K562 (cell line): ENCODE results near the gene CDCA3. TPM values are rescaled to one million over a fixed set of nuclear protein-coding genes. Genes with fewer than 3 reads are reported as not detected.
A peak's percentile ranks its signal among the peaks of the same experiment; 100 is the strongest.

Source experiments
- ELF1 ChIP-seq: fragments of 200-800 bp; sonication (Bioruptor generic); IDR thresholded peaks from 2 replicates; pipeline ENCODE4 v1.6.1; 2016; ENCODE audit warnings: missing genetic modification characterization, missing compliant biosample characterization
- FOXK2 ChIP-seq, 2 experiments: fragments of 450-650 bp; IDR thresholded peaks in 1 of 2; conservative IDR thresholded peaks in 1 of 2; 2 replicates each; pipeline ENCODE4 v1.6.1; 2016; ENCODE audit warnings: low read depth in 2 of 2, mild to moderate bottlenecking in 1 of 2
- IRF2 ChIP-seq: sonication (generic); formaldehyde crosslinking; IDR thresholded peaks from 2 replicates; pipeline ENCODE4 v1.8.1; 2022; ENCODE audit warnings: mild to moderate bottlenecking, missing genetic modification reagents
- KLF16 ChIP-seq: IDR thresholded peaks from 2 replicates; pipeline ENCODE4 v1.6.1; 2016; ENCODE audit warnings: antibody characterized with exemption
- OTX1 ChIP-seq: fragments of 450-650 bp; formaldehyde crosslinking; IDR thresholded peaks from 2 replicates; pipeline ENCODE4 v1.4.0; 2022; ENCODE audit warnings: mild to moderate bottlenecking
- PHB2 ChIP-seq: fragments of 450-650 bp; IDR thresholded peaks from 2 replicates; pipeline ENCODE4 v1.6.1; 2017; ENCODE audit warnings: low read depth
- POLR2H ChIP-seq: IDR thresholded peaks from 2 replicates; pipeline ENCODE4 v1.6.1; 2016; ENCODE audit warnings: missing genetic modification characterization, low read depth, mild to moderate bottlenecking, control low read depth, missing compliant biosample characterization, moderate library complexity
- PURB ChIP-seq: sonication (generic); formaldehyde crosslinking; IDR thresholded peaks from 2 replicates; pipeline ENCODE4 v1.9.0; 2021; ENCODE audit warnings: low read depth, mild to moderate bottlenecking, missing genetic modification reagents
- RB1 ChIP-seq: fragments of 450-650 bp; IDR thresholded peaks from 2 replicates; pipeline ENCODE4 v1.6.1; 2017; ENCODE audit warnings: low read depth, mild to moderate bottlenecking
- RCOR1 ChIP-seq, 2 experiments: IDR thresholded peaks; 2 replicates each; pipeline ENCODE4 v1.6.1; 2012; ENCODE audit warnings: low read depth in 2 of 2, low read length in 2 of 2, borderline replicate concordance in 1 of 2, improper control_type of control experiment in 1 of 2
- RFX1 ChIP-seq: fragments of 450-650 bp; IDR thresholded peaks from 2 replicates; pipeline ENCODE4 v1.6.1; 2016; ENCODE audit warnings: mild to moderate bottlenecking, moderate library complexity
- SIX5 ChIP-seq, 2 experiments: IDR thresholded peaks; 2 replicates each; pipeline ENCODE4 v1.6.1; 2011; ENCODE audit warnings: low read length in 2 of 2, borderline replicate concordance in 1 of 2, low read depth in 1 of 2, mild to moderate bottlenecking in 1 of 2, moderate library complexity in 1 of 2; ENCODE audit not compliant: insufficient read depth in 1 of 2
- SP2 ChIP-seq: IDR thresholded peaks from 2 replicates; pipeline ENCODE4 v1.6.1; 2011; ENCODE audit warnings: mild to moderate bottlenecking, low read depth, low read length, moderate library complexity; ENCODE audit not compliant: poor library complexity, severe bottlenecking; ENCODE audit errors: extremely low read depth
- TCF15 ChIP-seq: fragments of 250-450 bp; sonication (Bioruptor Pico); IDR thresholded peaks from 2 replicates; pipeline ENCODE4 v1.8.0; 2022; ENCODE audit warnings: moderate library complexity, mild to moderate bottlenecking, inconsistent platforms
- THAP12 ChIP-seq: fragments of 250-450 bp; sonication (Bioruptor Pico); IDR thresholded peaks from 2 replicates; pipeline ENCODE4 v1.9.0; 2021; ENCODE audit warnings: mild to moderate bottlenecking, inconsistent platforms
- YY1 ChIP-seq, 3 experiments: IDR thresholded peaks; 2 replicates each; pipeline ENCODE4 v1.6.1; 2011; ENCODE audit warnings: low read length in 2 of 3, mild to moderate bottlenecking in 2 of 3, moderate library complexity in 2 of 3, borderline replicate concordance in 1 of 3, control low read depth in 1 of 3, low read depth in 1 of 3; ENCODE audit not compliant: insufficient read depth in 3 of 3, insufficient replicate concordance in 2 of 3, control insufficient read depth in 1 of 3, insufficient read length in 1 of 3; ENCODE audit errors: extremely low read depth in 1 of 3
- ZNF263 ChIP-seq: sonication (generic); formaldehyde crosslinking; IDR thresholded peaks from 2 replicates; pipeline ENCODE4 v1.8.0; 2022; ENCODE audit warnings: mild to moderate bottlenecking, missing genetic modification reagents, borderline replicate concordance
- polyA plus RNA-seq, 8 experiments: library from polyadenylated mRNA; depleted of rRNA in 4 of 8; stranded (reverse) in 5 of 8; unstranded in 3 of 8; fragments of >200 nt; fragmentation: Nextera tagmentation in 2 of 8; fragmentation: Illumina TruSeq in 1 of 8; extraction: Ambion mirVana in 2 of 8; extraction: Trizol in 1 of 8; gene quantifications; 2 replicates each; pipeline versions ENCODE4 v1.2.1 to v1.2.3, GENCODE V29; 2011 to 2014; ENCODE audit warnings: inconsistent platforms in 1 of 8, missing spikeins in 1 of 8
- total RNA-seq, 7 experiments: library from RNA; depleted of rRNA in 6 of 7; stranded (reverse); fragments of >200 nt in 6 of 7; fragmentation: Illumina TruSeq in 2 of 7; extraction: Trizol in 2 of 7; gene quantifications; 2 replicates each; pipeline versions ENCODE4 v1.2.1 to v1.2.3, GENCODE V29; 2011 to 2021; ENCODE audit warnings: low replicate concordance in 1 of 7
- TF ChIP-seq, protein P1 (sequence below): sonication (generic); formaldehyde crosslinking; IDR thresholded peaks from 2 replicates; pipeline ENCODE4 v1.8.0; 2022; ENCODE audit warnings: missing genetic modification reagents, mild to moderate bottlenecking, moderate library complexity, borderline replicate concordance
- TF ChIP-seq, protein P2 (sequence below): fragments of 250-450 bp; sonication (Bioruptor Pico); IDR thresholded peaks from 2 replicates; pipeline ENCODE4 v1.8.0; 2022; ENCODE audit warnings: moderate library complexity, mild to moderate bottlenecking, inconsistent platforms
- TF ChIP-seq, protein P3 (sequence below): fragments of 250-450 bp; sonication (Bioruptor Pico); IDR thresholded peaks from 2 replicates; pipeline ENCODE4 v1.8.0; 2021; ENCODE audit warnings: moderate library complexity, mild to moderate bottlenecking, inconsistent platforms

The CDCA3 gene
- total and polyA plus RNA-seq, 9 of the 15 experiments (the other 6 are each of a cell fraction or from before 2014, with no cell fraction given): 24.2 to 80.8 (median 55.1) TPM

GRCh38 chr12:6828781-6829535 lies 22.1 kb downstream of the CDCA3 start (continued):
- TF ChIP-seq THAP12 (CRISPR knock-in tag) (no peak), PHB2 (no peak), OTX1 (CRISPR knock-in tag) (0 out of 2 replicates have a peak, but pooled peaks have one; percentile 1), KLF16 (no peak), SP2 (no peak), FOXK2 (conservative IDR thresholded peaks at IDR 0.05 in 1 of 2, IDR thresholded peaks at IDR 0.05 in 1 of 2; ENCODE audit: low read depth in 2 of 2) (no peak), PURB (CRISPR knock-in tag) (no peak), ZNF263 (CRISPR knock-in tag) (no peak; the same call in 1 of the 2 replicates), SIX5 (IDR thresholded peaks at IDR 0.05; ENCODE audit: borderline replicate concordance in 1 of 2, insufficient read depth in 1 of 2, low read depth in 1 of 2, low read length in 2 of 2) (no peak), RFX1 (no peak), YY1 (IDR thresholded peaks at IDR 0.05; ENCODE audit: borderline replicate concordance in 1 of 3, control insufficient read depth in 1 of 3, extremely low read depth in 1 of 3, insufficient read depth in 3 of 3, insufficient read length in 1 of 3, insufficient replicate concordance in 2 of 3, low read depth in 1 of 3, low read length in 2 of 3) (peak in 1 of 3 experiments; percentile 11), POLR2H (no peak), ELF1 (tag) (no peak), RB1 (peak; percentile 14; the same call in 1 of the 2 replicates), TCF15 (CRISPR knock-in tag) (no peak), RCOR1 (IDR thresholded peaks at IDR 0.05; ENCODE audit: borderline replicate concordance in 1 of 2, low read depth in 2 of 2, low read length in 2 of 2) (no peak), IRF2 (CRISPR knock-in tag) (no peak)
- TF ChIP-seq, protein P1, sequence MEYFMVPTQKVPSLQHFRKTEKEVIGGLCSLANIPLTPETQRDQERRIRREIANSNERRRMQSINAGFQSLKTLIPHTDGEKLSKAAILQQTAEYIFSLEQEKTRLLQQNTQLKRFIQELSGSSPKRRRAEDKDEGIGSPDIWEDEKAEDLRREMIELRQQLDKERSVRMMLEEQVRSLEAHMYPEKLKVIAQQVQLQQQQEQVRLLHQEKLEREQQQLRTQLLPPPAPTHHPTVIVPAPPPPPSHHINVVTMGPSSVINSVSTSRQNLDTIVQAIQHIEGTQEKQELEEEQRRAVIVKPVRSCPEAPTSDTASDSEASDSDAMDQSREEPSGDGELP: 0 out of 2 replicates have a peak, but pooled peaks have one; percentile 26
- TF ChIP-seq, protein P2, sequence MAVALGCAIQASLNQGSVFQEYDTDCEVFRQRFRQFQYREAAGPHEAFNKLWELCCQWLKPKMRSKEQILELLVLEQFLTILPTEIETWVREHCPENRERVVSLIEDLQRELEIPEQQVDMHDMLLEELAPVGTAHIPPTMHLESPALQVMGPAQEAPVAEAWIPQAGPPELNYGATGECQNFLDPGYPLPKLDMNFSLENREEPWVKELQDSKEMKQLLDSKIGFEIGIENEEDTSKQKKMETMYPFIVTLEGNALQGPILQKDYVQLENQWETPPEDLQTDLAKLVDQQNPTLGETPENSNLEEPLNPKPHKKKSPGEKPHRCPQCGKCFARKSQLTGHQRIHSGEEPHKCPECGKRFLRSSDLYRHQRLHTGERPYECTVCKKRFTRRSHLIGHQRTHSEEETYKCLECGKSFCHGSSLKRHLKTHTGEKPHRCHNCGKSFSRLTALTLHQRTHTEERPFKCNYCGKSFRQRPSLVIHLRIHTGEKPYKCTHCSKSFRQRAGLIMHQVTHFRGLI (CRISPR knock-in tag): no peak
- TF ChIP-seq, protein P3, sequence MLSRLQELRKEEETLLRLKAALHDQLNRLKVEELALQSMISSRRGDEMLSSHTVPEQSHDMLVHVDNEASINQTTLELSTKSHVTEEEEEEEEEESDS (CRISPR knock-in tag): no peak
